K562 (cell line): Measurements from ENCODE around the gene OCA2. TPM values are rescaled to one million over a fixed set of nuclear protein-coding genes. Genes with fewer than 3 reads are reported as not detected.

Experiments
- ATAC-seq: fragments of 200-7000 bp; cut with Tn5 transposase; 3 replicates; pipeline ENCODE4 v1.9.1; 2020; ENCODE audit warnings: moderate library complexity
- BruUV-seq: library from RNA; stranded (reverse); fragments of 400-500 nt; replicated peaks from 2 replicates; lab custom pipeline; 2021; lab: Mats Ljungman, UMichigan
- CTCF ChIA-PET: fragments of 300-600 bp; formaldehyde crosslinking; extraction: SDS; loops from one replicate; lab custom pipeline; 2021; ENCODE audit warnings: low intra/inter-chr PET ratio; lab: Yijun Ruan, JAX
- POLR2A ChIA-PET: fragments of 300-600, 350-650 bp; sonication (Branson Sonifier 250); formaldehyde crosslinking; extraction: SDS; loops from one replicate; lab custom pipeline; 2021; ENCODE audit warnings: antibody characterized with exemption, inconsistent platforms; lab: Yijun Ruan, JAX
- DNase-seq, 4 experiments: peaks; one replicate each; pipeline versions ENCODE4 v3.0.0 to v3.0.0-alpha.2; 2011 to 2018; ENCODE audit warnings: low spot score in 3 of 4, mixed read lengths in 3 of 4; ENCODE audit errors: extremely low read depth in 1 of 4
- FAIRE-seq: peaks from 2 replicates; lab custom pipeline; 2011; peaks lifted over from hg19 to GRCh38; lab: Jason Lieb, UNC
- H2AFZ ChIP-seq: 2 replicates; pipeline ENCODE4 v1.6.0; 2011; ENCODE audit warnings: low read depth, low read length, control low read depth, inconsistent platforms
- H3K27ac ChIP-seq: fragments of 200-600 bp; 3 replicates; pipeline ENCODE4 v1.8.0; 2011; ENCODE audit warnings: low read depth, mild to moderate bottlenecking, control low read depth, inconsistent platforms, low read length, moderate library complexity, mixed read lengths; ENCODE audit errors: extremely low read depth
- H3K27me3 ChIP-seq, 2 experiments: fragments of 300-600 bp in 1 of 2; 2 replicates in 1 of 2; 3 replicates in 1 of 2; pipeline versions ENCODE4 v1.6.0 to v1.8.0; 2011; ENCODE audit warnings: inconsistent platforms in 2 of 2, low read length in 2 of 2, mild to moderate bottlenecking in 1 of 2, mixed read lengths in 1 of 2, moderate library complexity in 1 of 2; ENCODE audit not compliant: control insufficient read depth in 2 of 2, insufficient read depth in 2 of 2
- H3K36me3 ChIP-seq: fragments of 300-600 bp; 3 replicates; pipeline ENCODE4 v1.8.0; 2011; ENCODE audit warnings: mild to moderate bottlenecking, low read length, inconsistent platforms; ENCODE audit not compliant: control insufficient read depth, insufficient read depth
- H3K4me1 ChIP-seq, 2 experiments: fragments of 200-600 bp in 1 of 2; replicated peaks in 1 of 2; 2 replicates in 1 of 2; 3 replicates in 1 of 2; pipeline versions ENCODE4 v1.5.1 to v1.8.0; 2011; ENCODE audit warnings: inconsistent platforms in 2 of 2, low read length in 2 of 2, mild to moderate bottlenecking in 1 of 2, mixed read lengths in 1 of 2, moderate library complexity in 1 of 2; ENCODE audit not compliant: control insufficient read depth in 2 of 2, insufficient read depth in 2 of 2
- H3K4me2 ChIP-seq: 2 replicates; pipeline ENCODE4 v1.6.1; 2011; ENCODE audit warnings: low read length, control low read depth, inconsistent platforms, mixed read lengths; ENCODE audit not compliant: insufficient read depth
- H3K4me3 ChIP-seq: fragments of 200-600 bp; sonication (generic), shearing (Covaris generic); 2 replicates; pipeline ENCODE4 v1.5.1; 2016; ENCODE audit warnings: control low read depth, inconsistent platforms
- H3K79me2 ChIP-seq: fragments of 200-600 bp; 3 replicates; pipeline ENCODE4 v1.8.0; 2011; ENCODE audit warnings: low read length, inconsistent platforms; ENCODE audit not compliant: control insufficient read depth, insufficient read depth
- H3K9ac ChIP-seq, 2 experiments: 2 replicates each; pipeline versions ENCODE4 v1.6.0 to v1.6.1; 2011; ENCODE audit warnings: low read depth in 2 of 2, low read length in 2 of 2, control low read depth in 1 of 2, inconsistent platforms in 1 of 2, mild to moderate bottlenecking in 1 of 2, mixed read lengths in 1 of 2; ENCODE audit not compliant: insufficient read depth in 1 of 2
- H3K9me1 ChIP-seq: one replicate; pipeline ENCODE4 v1.6.0; 2011; ENCODE audit warnings: inconsistent platforms, mild to moderate bottlenecking, low read length, moderate library complexity; ENCODE audit not compliant: control insufficient read depth, insufficient read depth
- H3K9me3 ChIP-seq: replicated peaks from 2 replicates; pipeline ENCODE4 v1.5.1; 2011; ENCODE audit warnings: low read depth, low read length, inconsistent platforms; ENCODE audit not compliant: control insufficient read depth, insufficient read depth
- H4K20me1 ChIP-seq: replicated peaks from 2 replicates; pipeline ENCODE4 v1.6.1; 2011; ENCODE audit warnings: low read length, inconsistent platforms, mixed read lengths; ENCODE audit not compliant: control insufficient read depth, insufficient read depth
- CHD1 ChIP-seq: fragments of 200-600 bp; sonication (generic); IDR thresholded peaks from one replicate; pipeline ENCODE4 v1.6.1; 2012; ENCODE audit warnings: mild to moderate bottlenecking, moderate library complexity, low read length, inconsistent platforms
- CREM ChIP-seq: IDR thresholded peaks from 2 replicates; pipeline ENCODE4 v1.6.1; 2014; ENCODE audit warnings: antibody characterized with exemption, low read depth
- POLR2G ChIP-seq: fragments of 200-400 bp; formaldehyde crosslinking; IDR thresholded peaks from 2 replicates; pipeline ENCODE4 v1.6.1; 2017; ENCODE audit warnings: low read depth, mild to moderate bottlenecking, antibody characterized with exemption, low read length, moderate library complexity
- RFX1 ChIP-seq: fragments of 450-650 bp; IDR thresholded peaks from 2 replicates; pipeline ENCODE4 v1.6.1; 2016; ENCODE audit warnings: mild to moderate bottlenecking, moderate library complexity
- XRCC5 ChIP-seq: fragments of 200-400 bp; formaldehyde crosslinking; IDR thresholded peaks from 2 replicates; pipeline ENCODE4 v1.6.1; 2017; ENCODE audit warnings: low read depth, mild to moderate bottlenecking, low read length
- WGBS: fragments of 100-300 bp; shearing (Covaris generic); methylation state at CpG from one replicate; pipeline ENCODE4 v1.1.6; 2016; ENCODE audit warnings: low coverage, mixed read lengths; ENCODE audit not compliant: insufficient coverage; ENCODE audit errors: missing lambda C conversion rate; 5-methylcytosine and 5-hydroxymethylcytosine counted together
- in situ Hi-C: fragments of 300-500 bp; cut with MboI; formaldehyde crosslinking; loops from 4 replicates; pipeline ENCODE4 v1.15.0; 2018; ENCODE audit warnings: inconsistent platforms, mixed read lengths
- intact Hi-C: fragments of 100-400 bp; cut with micrococcal nuclease; formaldehyde crosslinking; loops from 2 replicates; pipeline ENCODE4 v1.14.2; 2022
- polyA plus RNA-seq, 8 experiments: library from polyadenylated mRNA; depleted of rRNA in 4 of 8; stranded (reverse) in 5 of 8; unstranded in 3 of 8; fragments of >200 nt; fragmentation: Nextera tagmentation in 2 of 8; fragmentation: Illumina TruSeq in 1 of 8; extraction: Ambion mirVana in 2 of 8; extraction: Trizol in 1 of 8; gene quantifications; 2 replicates each; pipeline versions ENCODE4 v1.2.1 to v1.2.3, GENCODE V29; 2011 to 2014; ENCODE audit warnings: inconsistent platforms in 1 of 8, missing spikeins in 1 of 8
- total RNA-seq, 7 experiments: library from RNA; depleted of rRNA in 6 of 7; stranded (reverse); fragments of >200 nt in 6 of 7; fragmentation: Illumina TruSeq in 2 of 7; extraction: Trizol in 2 of 7; gene quantifications; 2 replicates each; pipeline versions ENCODE4 v1.2.1 to v1.2.3, GENCODE V29; 2011 to 2021; ENCODE audit warnings: low replicate concordance in 1 of 7
- TF ChIP-seq, protein P1 (sequence below), 2 experiments: fragments of 450-650 bp; IDR thresholded peaks; 2 replicates each; pipeline ENCODE4 v1.6.1; 2016; ENCODE audit warnings: mild to moderate bottlenecking in 2 of 2, borderline replicate concordance in 1 of 2, low read depth in 1 of 2, moderate library complexity in 1 of 2

OCA2 gene
- total and polyA plus RNA-seq, 9 of the 15 experiments (the other 6 are each of a cell fraction or from before 2014, with no cell fraction given): 0.07 to 0.59 (median 0.17) TPM; not detected in 1

DNA sequence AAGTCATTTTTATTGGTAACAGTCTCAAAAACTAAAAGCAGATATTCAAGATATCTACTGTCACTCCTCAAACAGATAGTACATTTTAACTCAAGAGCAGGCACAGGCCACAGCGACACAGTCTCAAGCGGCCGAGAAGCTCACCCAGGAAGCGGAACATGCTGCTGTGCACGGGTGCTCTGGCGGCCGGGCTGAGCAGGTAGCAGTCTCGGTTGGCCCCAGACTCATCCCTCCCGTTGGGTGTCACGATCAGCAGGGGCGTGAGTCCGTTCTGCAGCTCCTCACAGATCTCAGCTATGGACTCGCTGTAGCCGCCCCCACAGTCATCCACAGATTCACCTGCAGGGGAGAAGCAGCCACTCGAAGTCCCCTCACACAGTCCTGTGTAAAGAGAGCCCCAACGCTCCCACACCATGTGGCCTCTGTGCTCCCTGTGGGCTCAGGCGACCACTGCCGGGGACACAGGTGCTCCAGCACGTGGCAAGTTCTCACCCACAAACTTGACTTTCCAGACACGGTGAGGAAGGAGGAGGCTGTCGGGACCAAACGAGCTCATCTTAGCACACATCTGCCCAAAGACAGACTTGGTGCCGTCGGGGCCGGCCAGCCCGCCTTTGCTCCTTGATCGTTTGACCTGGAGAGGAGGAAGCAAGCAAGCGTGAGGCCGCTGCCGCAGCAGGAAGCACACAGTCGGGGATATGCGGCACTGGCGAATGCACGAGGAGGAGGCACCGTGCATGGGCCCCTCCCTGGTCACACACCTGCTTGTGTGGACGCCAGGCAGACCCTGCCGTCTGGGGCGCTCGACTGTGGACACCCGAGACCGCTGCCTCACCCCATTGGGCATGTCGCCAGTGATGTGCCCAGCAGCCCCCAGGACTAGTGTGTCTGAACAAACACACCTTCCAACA is 17.7 kb upstream of the OCA2 start:
- no TSS peak for BruUV-seq
- ChIA-PET CTCF (no interaction called here), POLR2A (no interaction called here)
- ATAC-seq (no peak), FAIRE-seq (no peak), DNase-seq (no peak)
- peak overlapping the region in 1 of 2 experiments; percentile 36; a peak in 1 of 4 replicates for H3K9ac ChIP-seq
- in situ Hi-C loops (no loop called here), intact Hi-C loops (no loop called here)
- no peak overlapping the region for H3K4me3 ChIP-seq
- H3K79me2 ChIP-seq: no peaks in the 10 kb centered on the region
- H3K4me2 ChIP-seq: no peak overlapping the region
- 88% methylated on average over 31 of the region's 42 CpGs for WGBS
- H3K4me1 ChIP-seq: peaks cover 0 to 7% of the 10 kb centered on the region in 2 experiments; a peak in 1 of 5 replicates
- no peak overlapping the region for H3K27ac ChIP-seq
- H3K36me3 ChIP-seq: peaks cover 91% of the 10 kb centered on the region
- no peaks in the 10 kb centered on the region for H3K9me1 ChIP-seq
- TF ChIP-seq CHD1 (no peak), XRCC5 (no peak), POLR2G (peak; percentile 36; the same call in 1 of the 2 replicates)
- H4K20me1 ChIP-seq: no peaks in the 10 kb centered on the region
- no peaks in the 10 kb centered on the region for H3K27me3 ChIP-seq
- H3K9me3 ChIP-seq: no peaks in the 10 kb centered on the region
- no peak overlapping the region for H2AFZ ChIP-seq

DNA sequence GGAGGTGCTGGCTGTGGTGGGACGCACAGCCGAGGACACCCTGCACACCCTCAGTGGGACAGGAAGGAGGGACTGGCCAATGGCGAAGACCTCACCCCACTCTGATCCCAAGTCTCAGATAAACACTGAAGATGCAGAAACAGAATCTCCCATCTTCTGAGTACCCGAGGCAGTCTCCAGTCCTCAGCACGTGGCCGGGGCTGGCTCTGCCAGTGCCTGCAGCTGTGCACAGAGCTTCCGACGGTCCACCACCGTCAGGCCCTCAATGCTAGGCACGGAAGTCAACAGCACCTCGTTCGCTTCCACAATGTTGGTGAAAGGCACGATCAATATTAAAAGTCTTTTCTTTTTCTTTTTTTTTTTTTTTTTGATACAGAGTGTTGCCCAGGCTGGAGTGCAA is 16.8 kb upstream of the OCA2 start:
- FAIRE-seq: no peak
- Histone ChIP-seq H4K20me1 (no peaks in the 10 kb centered on the region), H3K4me1 (peaks cover 0 to 7% of the 10 kb centered on the region in 2 experiments; a peak in 1 of 5 replicates), H3K9ac (no peak overlapping the region), H3K9me3 (no peaks in the 10 kb centered on the region), H3K9me1 (no peaks in the 10 kb centered on the region), H3K4me2 (no peak overlapping the region), H2AFZ (no peak overlapping the region), H3K27ac (no peak overlapping the region), H3K36me3 (peaks cover 93% of the 10 kb centered on the region), H3K27me3 (no peaks in the 10 kb centered on the region), H3K79me2 (no peaks in the 10 kb centered on the region), H3K4me3 (no peak overlapping the region)
- no TSS peak for BruUV-seq
- no peak for ATAC-seq
- DNase-seq: no peak
- in situ Hi-C loops (no loop called here), intact Hi-C loops (no loop called here)
- CTCF ChIA-PET: no interaction called here
- 81% methylated on average over 10 of the region's 13 CpGs for WGBS
- no peak for TF ChIP-seq RFX1
- TF ChIP-seq CREM: no peak
- TF ChIP-seq, protein P1, sequence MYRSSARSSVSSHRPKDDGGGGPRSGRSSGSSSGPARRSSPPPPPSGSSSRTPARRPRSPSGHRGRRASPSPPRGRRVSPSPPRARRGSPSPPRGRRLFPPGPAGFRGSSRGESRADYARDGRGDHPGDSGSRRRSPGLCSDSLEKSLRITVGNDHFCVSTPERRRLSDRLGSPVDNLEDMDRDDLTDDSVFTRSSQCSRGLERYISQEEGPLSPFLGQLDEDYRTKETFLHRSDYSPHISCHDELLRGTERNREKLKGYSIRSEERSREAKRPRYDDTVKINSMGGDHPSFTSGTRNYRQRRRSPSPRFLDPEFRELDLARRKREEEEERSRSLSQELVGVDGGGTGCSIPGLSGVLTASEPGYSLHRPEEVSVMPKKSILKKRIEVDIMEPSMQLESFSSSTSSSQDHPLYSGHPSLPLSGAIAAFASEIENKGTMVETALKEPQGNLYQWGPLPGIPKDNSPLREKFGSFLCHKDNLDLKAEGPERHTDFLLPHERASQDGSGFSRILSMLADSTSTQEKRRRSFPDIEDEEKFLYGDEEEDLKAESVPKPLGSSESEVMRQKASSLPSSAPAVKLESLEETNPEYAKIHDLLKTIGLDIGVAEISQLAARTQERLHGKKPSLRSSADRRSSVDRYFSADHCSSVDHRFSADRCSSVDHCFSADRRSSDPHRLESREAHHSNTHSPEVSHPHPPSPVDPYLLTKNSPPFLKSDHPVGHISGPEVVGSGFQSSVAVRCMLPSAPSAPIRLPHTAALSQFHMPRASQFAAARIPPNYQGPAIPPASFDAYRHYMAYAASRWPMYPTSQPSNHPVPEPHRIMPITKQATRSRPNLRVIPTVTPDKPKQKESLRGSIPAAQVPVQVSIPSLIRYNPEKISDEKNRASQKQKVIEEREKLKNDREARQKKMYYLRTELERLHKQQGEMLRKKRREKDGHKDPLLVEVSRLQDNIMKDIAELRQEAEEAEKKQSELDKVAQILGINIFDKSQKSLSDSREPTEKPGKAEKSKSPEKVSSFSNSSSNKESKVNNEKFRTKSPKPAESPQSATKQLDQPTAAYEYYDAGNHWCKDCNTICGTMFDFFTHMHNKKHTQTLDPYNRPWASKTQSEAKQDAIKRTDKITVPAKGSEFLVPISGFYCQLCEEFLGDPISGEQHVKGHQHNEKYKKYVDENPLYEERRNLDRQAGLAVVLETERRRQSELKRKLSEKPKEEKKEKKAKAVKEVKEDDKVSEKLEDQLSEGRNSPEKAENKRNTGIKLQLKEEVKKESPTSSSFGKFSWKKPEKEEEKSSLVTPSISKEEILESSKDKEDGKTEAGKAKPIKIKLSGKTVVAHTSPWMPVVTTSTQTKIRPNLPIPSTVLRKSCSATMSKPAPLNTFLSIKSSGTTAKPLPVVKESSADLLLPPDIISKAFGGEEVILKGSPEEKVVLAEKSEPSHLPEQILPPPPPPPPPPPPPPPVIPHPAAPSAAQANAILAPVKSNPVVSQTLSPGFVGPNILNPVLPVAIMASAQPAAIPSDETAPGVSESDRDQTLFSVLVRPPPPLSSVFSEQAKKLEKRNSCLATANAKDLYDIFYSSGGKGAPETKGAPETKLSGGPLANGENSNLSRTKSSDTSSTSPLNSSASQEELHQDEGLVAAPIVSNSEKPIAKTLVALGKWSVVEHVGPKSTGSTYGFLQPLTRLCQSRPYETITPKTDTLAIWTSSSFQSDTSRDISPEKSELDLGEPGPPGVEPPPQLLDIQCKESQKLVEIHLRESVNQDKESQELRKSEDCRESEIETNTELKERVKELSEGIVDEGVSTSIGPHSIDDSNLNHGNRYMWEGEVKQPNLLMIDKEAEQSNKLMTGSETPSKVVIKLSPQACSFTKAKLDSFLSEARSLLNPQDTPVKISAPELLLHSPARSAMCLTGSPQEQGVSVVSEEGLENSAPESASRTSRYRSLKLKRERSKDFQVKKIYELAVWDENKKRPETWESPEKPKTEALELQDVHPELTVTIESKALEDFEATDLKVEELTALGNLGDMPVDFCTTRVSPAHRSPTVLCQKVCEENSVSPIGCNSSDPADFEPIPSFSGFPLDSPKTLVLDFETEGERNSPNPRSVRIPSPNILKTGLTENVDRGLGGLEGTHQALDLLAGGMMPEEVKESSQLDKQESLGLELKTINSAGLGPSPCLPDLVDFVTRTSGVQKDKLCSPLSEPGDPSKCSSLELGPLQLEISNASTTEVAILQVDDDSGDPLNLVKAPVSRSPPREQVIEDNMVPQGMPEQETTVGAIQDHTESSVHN (IDR thresholded peaks at IDR 0.05; ENCODE audit: borderline replicate concordance in 1 of 2, low read depth in 1 of 2): no peak
- POLR2A ChIA-PET: no interaction called here
